HPDE6-E6E7 (cell line): ENCODE results near the gene EPC1.
"Not testable (repeated sequence)": the region's sequence is repeated elsewhere in the genome, so short reads cannot be mapped to it uniquely, and the experiment has no call there.

Source experiments
- DNase-seq: peaks from one replicate; pipeline ENCODE4 v3.0.0; 2011; ENCODE audit warnings: missing footprints; ENCODE audit errors: extremely low spot score

Gene EPC1

DNA sequence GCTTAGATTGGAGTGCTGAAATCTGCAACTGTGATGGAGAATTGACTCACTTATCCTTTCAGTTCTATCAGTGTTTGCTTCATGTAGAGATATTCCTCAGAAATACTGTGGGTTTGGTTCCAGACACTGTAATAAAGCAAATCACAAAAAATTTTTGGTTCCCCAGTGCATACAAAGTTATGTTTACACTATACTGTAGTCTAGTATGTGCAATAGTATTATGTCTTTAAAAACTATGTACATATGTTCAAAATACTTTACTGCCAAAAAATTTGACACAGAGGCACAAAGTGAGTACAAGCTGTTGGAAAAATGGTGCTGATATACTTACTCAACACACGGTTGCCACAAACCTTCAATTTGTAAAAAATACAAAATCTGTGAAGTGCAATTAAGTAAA is 112.5 kb downstream of the EPC1 start:
- DNase-seq = no peak

DNA sequence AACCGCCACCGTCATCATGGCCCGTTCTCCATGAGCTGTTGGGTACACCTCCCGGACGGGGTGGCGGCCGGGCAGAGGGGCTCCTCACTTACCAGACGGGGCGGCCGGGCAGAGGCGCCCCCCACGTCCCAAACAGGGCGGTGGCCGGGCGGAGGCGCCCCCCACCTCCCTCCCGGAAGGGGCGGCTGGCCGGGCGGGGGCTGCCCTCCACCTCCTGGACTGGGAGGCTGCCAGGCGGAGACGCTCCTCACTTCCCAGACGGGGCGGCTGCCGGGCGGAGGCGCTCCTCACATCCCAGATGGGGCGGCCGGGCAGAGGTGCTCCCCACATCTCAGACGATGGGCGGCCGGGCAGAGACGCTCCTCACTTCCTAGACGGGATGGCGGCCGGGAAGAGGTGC is 113.6 kb downstream of the EPC1 start:
- DNase-seq = not testable (repeated sequence)

DNA sequence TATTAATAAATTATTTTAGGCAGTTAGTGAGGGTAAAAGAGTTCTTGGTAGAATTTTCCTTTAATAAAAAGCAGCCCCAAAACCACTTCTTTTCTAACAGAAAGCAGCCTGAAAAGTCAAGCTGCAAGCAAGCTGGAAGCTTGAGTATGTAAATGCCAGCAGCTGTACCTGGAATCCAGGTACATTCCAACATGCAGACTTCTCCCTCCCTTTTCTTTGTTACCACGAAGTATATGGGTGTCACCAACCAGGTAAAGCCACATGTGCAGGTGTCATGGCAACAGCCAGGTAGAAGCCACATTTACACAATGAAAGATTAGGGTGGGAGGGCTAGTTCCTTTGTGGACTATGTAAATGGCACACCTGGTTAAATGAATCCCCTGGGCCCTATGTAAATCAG is 114.6 kb downstream of the EPC1 start:
- no peak for DNase-seq

DNA sequence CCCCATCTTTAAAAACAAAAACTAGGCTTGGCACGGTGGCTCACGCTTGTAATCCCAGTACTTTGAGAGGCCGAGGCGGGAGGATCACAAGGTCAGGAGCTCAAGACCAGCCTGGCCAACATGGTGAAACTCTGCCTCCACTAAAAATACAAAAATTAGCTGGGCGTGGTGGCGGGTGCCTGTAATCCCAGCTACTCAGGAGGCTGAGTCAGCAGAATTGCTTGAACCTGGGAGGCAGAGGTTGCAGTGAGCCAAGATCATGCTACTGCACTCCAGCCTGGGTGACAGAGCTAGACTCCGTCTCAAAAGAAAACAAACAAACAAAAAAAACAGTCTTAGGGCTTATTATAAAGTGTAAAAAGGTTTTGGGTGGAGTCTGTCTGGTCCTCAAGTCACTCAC is 117.2 kb downstream of the EPC1 start:
- DNase-seq = not testable (repeated sequence)

DNA sequence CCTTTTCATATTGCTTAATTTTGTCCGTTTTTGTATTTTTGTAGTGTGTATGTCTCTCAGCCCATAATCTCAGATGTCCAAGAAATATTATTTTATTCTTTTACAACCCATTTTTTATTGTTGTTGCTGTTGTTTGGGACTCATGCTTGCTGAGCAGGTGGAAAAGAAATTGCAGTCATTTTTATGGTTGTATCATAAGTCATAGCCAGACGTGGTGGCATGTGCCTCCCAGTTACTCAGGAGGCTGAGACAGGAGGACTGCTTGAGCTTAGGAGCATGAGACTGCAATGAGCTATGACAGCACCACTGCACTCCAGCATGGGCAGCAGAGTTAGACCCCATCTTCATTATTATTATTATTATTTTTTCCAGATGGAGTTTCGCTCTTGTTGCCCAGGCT is 117.8 kb downstream of the EPC1 start:
- DNase-seq = no peak

DNA sequence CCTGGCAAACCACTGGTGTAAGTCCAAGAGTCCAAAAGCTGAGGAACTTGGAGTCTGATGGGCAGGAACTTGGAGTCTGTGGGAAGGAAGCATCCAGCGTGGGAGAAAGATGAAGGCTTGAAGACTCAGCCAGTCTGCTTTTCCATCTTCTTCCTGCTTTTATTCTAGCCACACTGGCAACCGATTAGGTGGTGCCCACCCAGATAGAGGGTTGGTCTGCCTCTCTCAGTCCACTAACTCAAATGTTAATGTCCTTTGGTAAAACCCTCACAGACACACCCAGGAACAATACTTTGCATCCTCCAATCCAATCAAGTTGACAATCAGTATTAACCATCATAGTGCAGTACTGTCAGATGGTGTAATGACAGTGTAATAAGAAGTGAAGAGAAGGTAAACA is 119.2 kb downstream of the EPC1 start:
- no peak for DNase-seq

DNA sequence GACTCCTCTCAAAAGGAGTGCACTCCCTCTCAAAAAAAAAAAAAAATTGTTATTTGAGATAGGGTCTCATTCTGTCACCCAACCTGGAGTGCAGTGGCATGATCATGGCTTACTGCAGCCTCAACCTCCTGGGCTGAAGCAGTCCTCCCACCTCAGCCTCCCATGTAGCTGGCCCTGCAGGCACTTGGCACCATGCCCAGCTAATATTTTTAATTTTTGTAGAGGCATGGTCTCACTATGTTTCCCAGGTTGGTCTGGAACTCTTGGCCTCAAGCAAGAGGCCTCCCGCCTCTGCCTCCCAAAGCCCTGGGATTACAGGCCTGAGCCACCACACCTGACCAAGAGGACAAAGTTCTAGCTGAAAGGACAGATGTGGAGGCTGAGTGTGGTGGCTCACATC is 120.3 kb downstream of the EPC1 start:
- no peak for DNase-seq

GRCh38 chr10:32225976-32226375 is 121.0 kb downstream of the EPC1 start:
- DNase-seq = no peak

DNA sequence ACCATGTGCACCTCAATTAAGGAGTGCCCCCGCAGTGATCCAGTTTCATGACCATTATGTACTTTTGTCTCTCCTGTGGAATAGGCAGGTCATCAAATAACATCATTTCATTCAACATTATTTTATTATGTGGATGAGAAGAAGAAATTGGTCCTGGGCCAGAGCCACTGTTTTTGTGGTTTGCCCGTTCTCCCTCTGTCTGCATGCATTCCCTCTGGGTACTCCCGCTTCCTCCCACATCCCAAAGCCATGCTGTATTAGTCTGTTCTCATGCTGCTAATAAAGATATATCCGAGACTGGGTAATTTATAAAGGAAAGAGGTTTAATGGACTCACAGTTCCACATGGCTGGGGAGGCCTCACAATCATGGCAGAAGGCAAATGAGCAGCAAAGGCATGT is 124.6 kb downstream of the EPC1 start:
- not testable (repeated sequence) for DNase-seq

GRCh38 chr10:32219156-32219555 is 127.8 kb downstream of the EPC1 start:
- DNase-seq = not testable (repeated sequence)

DNA sequence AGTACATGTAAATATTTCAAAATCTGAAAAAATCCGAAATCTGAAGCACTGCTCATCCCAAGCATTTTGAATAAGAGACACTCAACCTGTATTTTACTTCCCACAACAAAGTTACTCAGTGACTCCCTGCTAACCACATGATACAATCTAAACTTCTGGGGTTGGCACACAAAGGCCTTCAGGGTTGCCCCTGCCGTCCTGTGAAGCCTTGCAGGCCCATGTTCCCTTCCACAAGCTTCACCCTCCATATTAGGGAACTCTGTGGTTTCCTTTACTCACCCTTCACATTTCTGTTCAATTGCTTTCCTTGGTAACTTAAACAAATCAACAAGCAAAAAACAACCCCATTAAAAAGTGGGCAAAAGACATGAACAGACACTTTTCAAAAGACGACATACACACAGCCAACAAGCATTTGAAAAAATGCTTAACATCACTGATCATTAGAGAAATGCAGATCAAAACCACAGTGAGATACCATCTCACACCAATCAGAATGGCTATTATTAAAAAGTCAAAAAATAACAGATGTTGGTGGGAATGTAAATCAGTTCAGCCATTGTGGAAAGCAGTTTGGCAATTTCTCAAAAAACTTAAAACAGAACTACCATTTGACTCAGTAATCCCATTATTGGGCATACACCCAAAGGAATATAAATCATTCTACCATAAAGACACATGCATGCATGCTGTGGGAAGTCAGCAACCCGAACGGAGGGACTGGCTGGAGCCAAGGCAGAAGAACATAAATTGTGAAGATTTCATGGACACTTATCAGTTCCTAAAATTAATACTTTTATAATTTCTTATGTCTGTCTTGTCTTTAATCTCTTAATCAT is 128.5 kb downstream of the EPC1 start:
- DNase-seq = not testable (repeated sequence)
